HEK293 (cell line): ENCODE results near the gene PTGFRN.

Experiments
- CTCF ChIA-PET: fragments of 350-600 bp; formaldehyde crosslinking; extraction: SDS; loops from one replicate; lab custom pipeline; 2021; ENCODE audit warnings: antibody characterized with exemption; lab: Yijun Ruan, JAX
- POLR2A ChIA-PET: fragments of 300-600 bp; formaldehyde crosslinking; extraction: SDS; loops from one replicate; lab custom pipeline; 2020; ENCODE audit warnings: antibody characterized with exemption, inconsistent platforms; lab: Yijun Ruan, JAX
- H3K27ac ChIP-seq: fragments of 200-500 bp; sonication (Bioruptor generic); 2 replicates; pipeline ENCODE4 v1.5.1; 2014; ENCODE audit warnings: low read depth, low read length, control low read depth, inconsistent platforms; ENCODE audit errors: extremely low read depth
- H3K36me3 ChIP-seq, 2 experiments: fragments of 200-500 bp in 1 of 2; sonication (Bioruptor generic) in 1 of 2; 1 replicate in 1 of 2; 2 replicates in 1 of 2; pipeline ENCODE4 v1.5.1; 2014 to 2017; ENCODE audit warnings: inconsistent platforms in 2 of 2, low read length in 2 of 2; ENCODE audit not compliant: control insufficient read depth in 2 of 2, insufficient read depth in 1 of 2
- H3K4me1 ChIP-seq: fragments of 200-500 bp; sonication (Bioruptor generic); 2 replicates; pipeline ENCODE4 v1.5.1; 2014; ENCODE audit warnings: mild to moderate bottlenecking, low read length, inconsistent platforms; ENCODE audit not compliant: control insufficient read depth, insufficient read depth
- H3K4me3 ChIP-seq: 2 replicates; pipeline ENCODE4 v1.5.1; 2011; ENCODE audit warnings: low read depth, mild to moderate bottlenecking, control low read depth, low read length, moderate library complexity
- H3K9me3 ChIP-seq: fragments of 200-500 bp; sonication (Bioruptor generic); 2 replicates; pipeline ENCODE4 v1.5.1; 2014; ENCODE audit warnings: low read depth, low read length, inconsistent platforms; ENCODE audit not compliant: control insufficient read depth, insufficient read depth
- GLI2 ChIP-seq: fragments of 450-650 bp; formaldehyde crosslinking; IDR thresholded peaks from 2 replicates; pipeline ENCODE4; 2017; ENCODE audit warnings: missing biosample characterization, missing genetic modification characterization, low read depth, borderline replicate concordance
- KLF16 ChIP-seq: fragments of 450-650 bp; formaldehyde crosslinking; IDR thresholded peaks from 2 replicates; pipeline ENCODE4 v1.5.1; 2017; ENCODE audit warnings: missing biosample characterization, missing genetic modification characterization
- KLF8 ChIP-seq: fragments of 450-650 bp; formaldehyde crosslinking; IDR thresholded peaks from 2 replicates; pipeline ENCODE4 v1.5.1; 2016; ENCODE audit warnings: missing biosample characterization, missing genetic modification characterization
- PRDM10 ChIP-seq: fragments of 450-650 bp; formaldehyde crosslinking; IDR thresholded peaks from 2 replicates; pipeline ENCODE4 v1.5.1; 2016; ENCODE audit warnings: missing biosample characterization, missing genetic modification characterization
- REST ChIP-seq: fragments of 450-650 bp; formaldehyde crosslinking; IDR thresholded peaks from 2 replicates; pipeline ENCODE4 v1.5.1; 2016; ENCODE audit warnings: missing biosample characterization, missing genetic modification characterization
- TCF7L2 ChIP-seq: IDR thresholded peaks from 2 replicates; pipeline ENCODE4 v1.6.1; 2011; ENCODE audit warnings: low read depth, mild to moderate bottlenecking, inconsistent platforms, low read length, moderate library complexity, borderline replicate concordance
- TSHZ1 ChIP-seq: fragments of 450-650 bp; formaldehyde crosslinking; IDR thresholded peaks from 2 replicates; pipeline ENCODE4 v1.5.1; 2016; ENCODE audit warnings: missing biosample characterization, missing genetic modification characterization, borderline replicate concordance
- ZBTB17 ChIP-seq: fragments of 450-650 bp; formaldehyde crosslinking; IDR thresholded peaks from 2 replicates; pipeline ENCODE4 v1.5.1; 2016; ENCODE audit warnings: missing biosample characterization, missing genetic modification characterization
- ZFP69B ChIP-seq: fragments of 450-650 bp; formaldehyde crosslinking; IDR thresholded peaks from 2 replicates; pipeline ENCODE4 v1.5.1; 2016; ENCODE audit warnings: missing biosample characterization, missing genetic modification characterization
- ZNF10 ChIP-seq: fragments of 450-650 bp; formaldehyde crosslinking; IDR thresholded peaks from 2 replicates; pipeline ENCODE4 v1.5.1; 2017; ENCODE audit warnings: missing biosample characterization, missing genetic modification characterization
- ZNF132 ChIP-seq: fragments of 450-650 bp; formaldehyde crosslinking; IDR thresholded peaks from 2 replicates; pipeline ENCODE4 v1.5.1; 2017; ENCODE audit warnings: missing biosample characterization, missing genetic modification characterization, borderline replicate concordance
- ZNF18 ChIP-seq: fragments of 450-650 bp; formaldehyde crosslinking; IDR thresholded peaks from 2 replicates; pipeline ENCODE4 v1.5.1; 2016; ENCODE audit warnings: missing biosample characterization, missing genetic modification characterization
- ZNF211 ChIP-seq: fragments of 450-650 bp; formaldehyde crosslinking; IDR thresholded peaks from 2 replicates; pipeline ENCODE4 v1.5.1; 2016; ENCODE audit warnings: low read depth, missing biosample characterization, missing genetic modification characterization
- ZNF449 ChIP-seq: fragments of 450-650 bp; formaldehyde crosslinking; IDR thresholded peaks from 2 replicates; pipeline ENCODE4 v1.5.1; 2017; ENCODE audit warnings: missing biosample characterization, mild to moderate bottlenecking, missing genetic modification characterization, moderate library complexity
- ZNF513 ChIP-seq: fragments of 450-650 bp; IDR thresholded peaks from 2 replicates; pipeline ENCODE4 v1.5.1; 2018; ENCODE audit warnings: missing biosample characterization, missing genetic modification characterization
- ZNF585B ChIP-seq: fragments of 450-650 bp; formaldehyde crosslinking; IDR thresholded peaks from 2 replicates; pipeline ENCODE4 v1.5.1; 2016; ENCODE audit warnings: missing biosample characterization, missing genetic modification characterization
- ZNF645 ChIP-seq: fragments of 450-650 bp; formaldehyde crosslinking; IDR thresholded peaks from 2 replicates; pipeline ENCODE4; 2016; ENCODE audit warnings: missing biosample characterization, missing genetic modification characterization
- ZNF785 ChIP-seq: fragments of 450-650 bp; formaldehyde crosslinking; IDR thresholded peaks from 2 replicates; pipeline ENCODE4 v1.5.1; 2016; ENCODE audit warnings: missing biosample characterization, missing genetic modification characterization
- ZNF843 ChIP-seq: fragments of 450-650 bp; formaldehyde crosslinking; IDR thresholded peaks from 2 replicates; pipeline ENCODE4 v1.5.1; 2016; ENCODE audit warnings: missing biosample characterization, missing genetic modification characterization

The PTGFRN gene

GRCh38 chr1:116878804-116879477, 30.8 kb upstream of the PTGFRN start:
- peaks cover 3% of the 10 kb centered on the region; the same call in 1 of the 2 replicates for H3K4me1 ChIP-seq
- peak overlapping the region; percentile 36 for H3K4me3 ChIP-seq
- H3K36me3 ChIP-seq: no peaks in the 10 kb centered on the region
- peak overlapping the region; percentile 79 for H3K27ac ChIP-seq
- H3K9me3 ChIP-seq: no peaks in the 10 kb centered on the region
- CTCF ChIA-PET: interaction anchor here (0.6 to 4.1 kb wide), 8 partner anchors 25 to 173 kb away, joined by 3 to 23 read pairs (median 6); no protein-coding TSS in a partner anchor
- POLR2A ChIA-PET: interaction anchor here (0.6 to 2.3 kb wide), 3 partner anchors 25 to 181 kb away, joined by 3 to 11 read pairs (median 6); partner anchors contain the start of genes PTGFRN and TTF2
- TF ChIP-seq REST: no peak
- no peak for TF ChIP-seq ZNF585B (tag by site-specific recombination)
- no peak for TF ChIP-seq KLF16
- 0 out of 2 replicates have a peak, but pooled peaks have one; percentile 11 for TF ChIP-seq ZNF843 (tag by site-specific recombination)
- no peak for TF ChIP-seq ZNF785 (tag by site-specific recombination)
- no peak for TF ChIP-seq ZNF645 (tag by site-specific recombination)
- TF ChIP-seq ZNF513 (tag by site-specific recombination): 0 out of 2 replicates have a peak, but pooled peaks have one; percentile 18
- no peak for TF ChIP-seq TSHZ1 (tag by site-specific recombination)
- no peak for TF ChIP-seq ZNF449 (tag by site-specific recombination)
- no peak for TF ChIP-seq ZNF18 (tag by site-specific recombination)
- no peak for TF ChIP-seq TCF7L2
- no peak for TF ChIP-seq ZNF211 (tag by site-specific recombination)
- TF ChIP-seq GLI2 (tag by site-specific recombination): no peak
- peak; percentile 99 for TF ChIP-seq ZFP69B (tag by site-specific recombination)
- no peak for TF ChIP-seq KLF8 (tag by site-specific recombination)
- peak; percentile 76; the same call in 1 of the 2 replicates for TF ChIP-seq PRDM10
- TF ChIP-seq ZNF132 (tag by site-specific recombination): no peak
- TF ChIP-seq ZBTB17: peak; percentile 58; the same call in 1 of the 2 replicates
- no peak for TF ChIP-seq ZNF10 (tag by site-specific recombination)
